Prostate gland (tissue), 2 donors: Measurements from ENCODE around the gene MAML3.

ENCODE experiments used
- CTCF ChIP-seq, 4 experiments: fragments of 200-600 bp in 2 of 4; fragments of 450-650 bp in 2 of 4; sonication (generic) in 2 of 4; IDR thresholded peaks; 1 replicate in 3 of 4; 2 replicates in 1 of 4; pipeline ENCODE4 v1.5.1; 2016 to 2019; ENCODE audit warnings: antibody characterized with exemption in 4 of 4, mild to moderate bottlenecking in 2 of 4, moderate library complexity in 2 of 4
- POLR2A ChIP-seq: fragments of 450-650 bp; IDR thresholded peaks from one replicate; pipeline ENCODE4 v1.6.1; 2016; ENCODE audit warnings: antibody characterized with exemption, mild to moderate bottlenecking

GRCh38 chr4:140018931-140019618, 134.9 kb downstream of the MAML3 start:
- TF ChIP-seq CTCF (IDR thresholded peaks at IDR 0.05) (no peak), POLR2A (no peak)
